ENCODE results near the gene ZNF684.
"Not testable (repeated sequence)": the region's sequence is repeated elsewhere in the genome, so short reads cannot be mapped to it uniquely, and the experiment has no call there.

ZNF684 gene

GRCh38 chr1:40531381-40532061, at the start of gene ZNF684:
TSS of gene ZNF684 (plus strand) at chr1:40531637. CDS start at chr1:40533167, 1,530 bp downstream.
- peak; percentile 91 for DNase-seq

DNA sequence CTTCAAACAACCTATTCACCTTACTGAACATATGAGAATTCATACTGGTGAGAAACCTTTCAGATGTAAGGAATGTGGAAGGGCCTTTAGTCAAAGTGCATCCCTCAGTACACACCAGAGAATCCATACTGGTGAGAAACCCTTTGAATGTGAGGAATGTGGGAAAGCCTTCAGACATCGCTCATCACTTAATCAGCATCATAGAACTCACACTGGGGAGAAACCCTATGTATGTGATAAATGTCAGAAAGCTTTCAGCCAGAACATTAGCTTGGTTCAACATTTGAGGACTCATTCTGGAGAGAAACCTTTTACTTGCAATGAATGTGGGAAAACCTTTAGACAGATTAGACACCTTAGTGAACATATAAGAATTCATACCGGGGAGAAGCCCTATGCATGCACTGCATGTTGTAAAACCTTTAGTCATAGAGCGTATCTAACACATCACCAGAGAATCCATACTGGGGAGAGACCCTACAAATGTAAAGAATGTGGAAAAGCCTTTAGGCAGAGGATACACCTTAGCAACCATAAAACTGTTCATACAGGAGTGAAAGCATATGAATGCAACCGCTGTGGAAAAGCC, 36.0 kb upstream of the ZNF684 start:
- no peak for DNase-seq

- not testable (repeated sequence) for DNase-seq
Measured at GRCh38 chr1:40502651-40503050, 28.8 kb upstream of the ZNF684 start.

DNA sequence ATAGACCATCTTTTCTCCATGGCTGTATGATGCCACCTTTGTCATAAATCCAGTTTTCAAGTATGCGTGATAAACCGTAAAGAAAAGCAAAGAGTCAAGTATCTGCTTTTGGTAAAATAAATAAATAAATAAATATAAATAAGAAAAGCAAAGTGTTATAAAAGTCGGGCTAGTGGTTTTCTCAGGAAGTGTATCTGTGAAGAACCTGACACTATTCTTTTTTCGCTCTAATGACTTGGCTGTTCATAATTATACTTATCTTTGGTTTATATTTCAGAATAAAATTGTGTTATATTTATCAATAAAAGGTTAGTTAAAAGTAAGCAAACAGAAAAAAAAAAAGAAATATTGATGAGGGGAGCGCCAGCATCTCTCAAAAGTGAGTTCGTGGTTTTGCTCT, 23.5 kb upstream of the ZNF684 start:
- no peak for DNase-seq

DNA sequence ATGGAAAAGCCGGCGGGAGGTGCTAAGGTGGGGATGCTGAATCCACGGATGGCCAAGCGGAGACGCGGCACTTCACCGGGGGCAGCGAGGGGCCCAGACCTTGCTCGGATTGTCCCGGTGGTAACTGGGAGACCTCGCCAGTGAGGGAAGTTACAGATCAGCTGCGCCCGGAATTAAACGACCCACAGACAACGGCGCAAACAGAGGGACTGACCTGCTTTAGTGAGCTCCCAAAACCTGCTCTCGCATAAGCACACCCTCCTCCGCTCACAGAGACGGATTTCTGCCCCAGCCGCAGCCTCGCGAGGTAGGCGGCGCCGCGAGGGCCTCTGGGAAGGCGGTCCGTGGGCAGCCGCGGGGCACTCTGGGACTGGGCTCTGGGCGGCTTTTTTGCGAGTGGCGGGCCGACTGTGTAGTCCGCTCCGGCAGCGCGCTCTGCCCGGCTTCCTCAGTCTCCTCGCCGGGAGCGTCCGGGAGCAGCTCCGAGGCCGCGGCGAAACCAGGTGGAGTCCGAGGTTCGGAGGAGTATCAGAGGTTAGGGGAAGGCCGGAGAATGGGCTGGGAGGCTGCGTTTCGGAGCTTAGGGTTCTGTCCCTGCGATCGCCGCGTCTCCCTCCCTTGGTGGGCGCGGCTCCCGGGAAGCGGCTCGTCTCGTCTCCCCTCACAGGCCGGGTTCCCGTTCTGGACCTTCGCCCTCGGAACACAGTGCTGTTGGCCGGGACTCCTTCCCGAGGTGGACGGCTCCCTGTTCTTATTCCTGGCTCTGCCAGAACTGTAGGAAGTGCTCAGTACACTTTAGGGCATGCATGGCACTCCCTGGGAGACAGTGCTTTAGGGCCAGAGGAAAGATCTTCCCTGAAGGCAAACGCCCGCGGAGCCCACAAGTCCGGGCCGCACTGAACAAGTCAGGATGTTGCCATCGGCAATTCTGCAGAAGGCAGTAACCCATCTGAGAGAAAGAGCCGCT, 22.8 kb upstream of the ZNF684 start, which contains the start of gene EXO5:
Gene EXO5 (plus strand): TSS at position 393 of the 967 bp plus-strand sequence. CDS start 5,778 bp downstream, outside the sequence.
- DNase-seq = peak; percentile 62

DNA sequence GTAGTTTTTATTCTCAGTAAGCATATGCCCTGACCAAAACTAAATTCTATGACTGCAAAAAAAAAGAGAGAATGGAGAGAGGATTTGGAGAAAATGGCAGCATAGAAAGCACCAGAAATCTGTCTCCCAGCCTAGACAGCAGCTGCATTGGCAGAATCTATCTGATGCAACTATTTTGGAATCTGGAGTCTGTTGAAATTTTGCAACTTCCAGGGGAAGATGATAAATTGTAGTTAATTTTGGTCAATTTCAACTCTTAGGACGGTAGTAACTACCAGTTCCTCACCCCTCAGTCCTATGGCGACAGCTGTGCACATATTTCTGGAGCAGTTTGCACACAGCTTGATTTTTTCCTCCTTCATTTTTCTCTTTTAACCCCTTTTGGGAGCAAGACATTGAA, 11.9 kb upstream of the ZNF684 start:
- DNase-seq = no peak

- DNase-seq = no peak
Measured at GRCh38 chr1:40530735-40531380, 579 bp upstream of the ZNF684 start.

GRCh38 chr1:40532062-40532389, 589 bp downstream of the ZNF684 start:
- DNase-seq = no peak

DNA sequence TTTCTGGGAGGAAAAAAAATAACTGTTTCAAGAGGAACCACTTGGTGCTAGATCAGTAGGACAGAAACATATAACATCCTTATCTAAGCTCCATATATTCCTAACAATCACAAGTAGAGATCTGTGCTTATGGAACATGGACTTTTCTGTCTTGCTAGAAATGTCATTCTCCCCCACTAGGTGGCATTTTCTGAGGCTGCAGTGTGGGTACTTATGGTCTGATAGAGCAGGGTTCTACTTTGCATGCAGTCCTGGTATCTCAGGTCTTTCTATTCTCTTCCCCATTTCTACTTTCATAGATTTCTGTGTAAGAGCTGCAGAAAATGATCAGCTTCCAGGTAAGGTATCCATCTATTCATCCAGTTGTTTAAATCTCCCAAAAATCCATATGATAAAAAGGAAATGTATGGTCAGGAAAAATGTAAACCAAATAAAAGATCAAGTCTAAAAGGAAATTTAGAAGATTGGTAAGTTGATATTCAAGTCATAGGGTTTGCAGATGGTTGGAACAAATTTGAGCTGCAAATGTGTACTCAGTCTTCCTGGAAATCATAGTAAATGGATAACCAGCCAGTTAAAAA, 1.5 kb downstream of the ZNF684 start:
- DNase-seq = peak; percentile 17

DNA sequence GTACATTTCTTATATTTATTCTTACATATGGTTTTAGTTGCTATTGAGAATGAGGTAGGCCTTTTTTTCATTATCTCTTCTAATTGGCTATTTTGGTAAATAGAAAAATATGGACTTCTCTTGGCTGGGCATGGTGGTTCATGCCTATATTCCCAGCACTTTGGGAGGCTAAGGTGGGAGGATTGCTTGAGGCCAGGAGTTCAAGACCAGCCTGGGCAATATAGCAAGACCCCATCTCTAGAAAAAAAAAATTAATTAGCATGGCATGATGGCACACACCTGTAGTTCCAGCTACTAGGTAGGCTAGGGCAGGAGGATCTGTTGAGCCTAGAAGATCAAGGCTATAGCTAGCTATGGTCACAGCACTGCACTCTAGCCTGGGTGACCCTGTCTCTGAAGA, 3.2 kb downstream of the ZNF684 start:
- no peak for DNase-seq

- no peak for DNase-seq
Measured at GRCh38 chr1:40535732-40536131, 4.3 kb downstream of the ZNF684 start.

GRCh38 chr1:40539338-40539737, 7.9 kb downstream of the ZNF684 start:
- no peak for DNase-seq

- DNase-seq = no peak
Measured at GRCh38 chr1:40546957-40547356, 15.5 kb downstream of the ZNF684 start.

DNA sequence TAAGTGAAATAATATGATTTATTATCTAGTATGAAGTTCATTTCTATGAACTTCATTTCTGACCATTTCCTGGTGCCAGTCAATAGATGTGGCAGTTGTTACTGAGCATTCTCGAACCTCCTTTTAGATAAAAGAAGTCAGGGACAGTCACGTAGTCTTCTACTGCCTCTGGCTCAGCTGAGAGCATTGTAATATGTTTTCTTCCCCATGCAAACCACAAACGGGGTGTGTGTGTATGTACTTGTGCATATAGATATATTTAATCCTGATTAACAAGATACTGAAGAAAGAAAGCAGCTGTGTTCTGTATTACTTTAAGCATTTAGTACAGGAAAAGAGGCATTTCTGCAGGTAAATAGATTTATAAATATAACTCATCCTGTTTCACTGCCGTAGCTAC, 21.6 kb downstream of the ZNF684 start:
- DNase-seq = no peak

GRCh38 chr1:40554807-40555206, 23.4 kb downstream of the ZNF684 start:
- DNase-seq = not testable (repeated sequence)

DNA sequence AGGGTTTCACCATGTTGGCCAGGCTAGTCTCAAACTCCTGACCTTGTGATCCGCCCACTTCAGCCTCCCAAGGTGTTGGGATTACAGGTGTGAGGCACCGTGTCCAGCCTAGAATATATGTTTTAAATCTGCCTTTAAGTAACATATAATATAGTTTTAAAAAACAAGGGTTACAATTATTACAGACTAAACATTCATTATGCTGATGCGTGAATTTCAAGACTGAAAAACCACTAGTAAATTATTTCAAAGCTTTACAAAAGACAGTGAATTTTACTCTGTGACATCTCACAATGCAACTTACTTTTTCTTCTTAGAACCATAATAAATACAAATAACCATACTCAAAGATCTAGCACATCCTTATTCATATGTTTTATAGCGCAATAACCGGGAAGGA, 24.7 kb downstream of the ZNF684 start:
- DNase-seq = no peak

DNA sequence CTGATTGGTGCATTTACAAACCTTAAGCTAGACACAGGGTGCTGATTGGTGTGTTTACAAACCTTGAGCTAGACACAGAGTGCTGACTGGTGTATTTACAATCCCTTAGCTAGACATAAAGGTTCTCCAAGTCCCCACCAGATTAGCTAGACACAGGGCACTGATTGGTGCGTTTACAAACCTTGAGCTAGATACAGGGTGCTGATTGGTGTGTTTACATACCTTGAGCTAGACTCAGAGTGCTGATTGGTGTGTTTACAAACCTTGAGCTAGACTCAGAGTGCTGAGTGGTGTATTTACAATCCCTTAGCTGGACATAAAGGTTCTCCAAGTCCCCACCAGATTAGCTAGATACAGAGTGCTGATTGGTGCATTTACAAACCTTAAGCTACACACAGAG, 26.8 kb downstream of the ZNF684 start:
- not testable (repeated sequence) for DNase-seq

- DNase-seq = no peak
Measured at GRCh38 chr1:40562185-40562584, 30.7 kb downstream of the ZNF684 start.

- DNase-seq = no peak
Measured at GRCh38 chr1:40563266-40563665, 31.8 kb downstream of the ZNF684 start.

DNA sequence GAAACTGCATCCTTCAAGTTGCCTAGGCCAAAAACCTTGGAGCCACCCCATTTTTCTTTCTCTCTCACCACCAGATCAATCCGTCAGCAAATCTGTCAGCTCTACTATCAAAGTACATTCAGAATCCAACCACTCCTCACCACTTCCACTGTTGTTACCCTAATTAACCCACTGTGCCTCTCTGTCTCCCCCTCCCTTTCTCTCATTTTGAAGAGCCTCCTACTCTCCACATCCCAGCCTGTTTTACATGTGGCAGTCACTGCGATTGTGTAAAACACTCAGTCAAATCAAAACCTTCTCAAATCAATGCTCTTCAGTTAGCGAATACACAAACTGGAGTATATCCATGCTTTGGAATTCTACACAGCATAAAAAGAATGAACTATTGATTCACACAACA, 33.1 kb downstream of the ZNF684 start:
- DNase-seq = no peak

DNA sequence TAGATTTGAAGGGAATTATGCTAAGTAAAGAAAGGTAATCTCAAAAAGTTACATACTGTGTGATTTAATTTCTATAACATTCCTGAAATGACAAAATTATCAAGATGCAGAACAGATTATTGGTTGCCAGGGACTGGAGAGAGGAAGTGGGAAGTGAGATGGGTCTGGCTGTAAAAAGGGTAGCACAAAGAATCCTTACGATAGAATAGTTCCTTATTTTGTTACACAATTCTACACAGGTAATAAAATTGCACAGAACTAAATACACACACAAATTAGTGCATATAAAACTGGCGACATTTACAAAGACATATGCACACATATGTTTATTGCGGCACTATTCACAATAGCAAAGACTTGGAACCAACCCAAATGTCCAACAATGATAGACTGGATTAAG, 33.5 kb downstream of the ZNF684 start:
- no peak for DNase-seq

GRCh38 chr1:40567825-40568224, 36.4 kb downstream of the ZNF684 start:
- no peak for DNase-seq

DNA sequence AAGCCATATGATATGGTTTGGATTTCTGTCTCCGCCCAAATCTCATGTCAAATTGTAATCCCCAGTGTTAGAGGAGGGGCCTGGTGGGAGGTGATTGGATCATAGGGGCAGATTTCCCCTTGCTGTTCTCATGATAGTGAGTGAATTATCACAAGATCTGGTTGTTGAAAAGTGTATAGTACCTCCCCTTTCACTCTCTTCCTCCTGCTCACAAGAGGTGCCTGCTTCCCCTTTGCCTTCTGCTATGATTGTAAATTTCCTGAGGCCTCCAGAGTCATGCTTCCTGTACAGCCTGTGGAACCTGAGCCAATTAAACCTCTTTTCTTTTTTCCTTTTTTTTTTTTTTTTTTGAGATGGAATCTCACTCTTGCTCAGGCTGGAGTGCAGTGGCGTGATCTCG, 43.4 kb downstream of the ZNF684 start:
- DNase-seq = not testable (repeated sequence)
